Measurements from ENCODE around the gene USP30. TPM values are rescaled to one million over a fixed set of nuclear protein-coding genes. Genes with fewer than 3 reads are reported as not detected.

USP30 gene
- total RNA-seq, 2 donors from 2014 or later: 7.3 to 14.5 TPM

- WGBS, 2 donors: 81 to 90% methylated on average over 6 of the region's 6 CpGs
- DNase-seq (no peak), ATAC-seq (no peak)
- H3K4me1 ChIP-seq: no peaks in the 10 kb centered on the region
- H3K27me3 ChIP-seq: no peaks in the 10 kb centered on the region
- no peak overlapping the region for H3K27ac ChIP-seq
- H3K4me3 ChIP-seq: no peak overlapping the region
- H3K9me3 ChIP-seq: no peaks in the 10 kb centered on the region
- intact Hi-C loops (cut with DNase I): no loop called here
- TF ChIP-seq POLR2A (IDR thresholded peaks at IDR 0.05): no peak
- no peak for TF ChIP-seq CTCF (IDR thresholded peaks at IDR 0.05)
- H3K36me3 ChIP-seq (replicated peaks in 1 of 2; ENCODE audit: insufficient read depth in 1 of 2, low read depth in 2 of 2): no peaks in the 10 kb centered on the region
These were observed 37.2 kb upstream of the USP30 start for GRCh38 chr12:109014984-109015765.

- Histone ChIP-seq H3K27ac (no peak overlapping the region), H3K9me3 (no peaks in the 10 kb centered on the region), H3K27me3 (no peaks in the 10 kb centered on the region), H3K4me1 (peaks cover 3% of the 10 kb centered on the region), H3K36me3 (replicated peaks in 1 of 2; ENCODE audit: insufficient read depth in 1 of 2, low read depth in 2 of 2) (no peaks in the 10 kb centered on the region), H3K4me3 (no peak overlapping the region)
- WGBS, 2 donors: 52 to 68% methylated on average over 8 of the region's 8 CpGs
- no peak for DNase-seq
- no peak for TF ChIP-seq CTCF (IDR thresholded peaks at IDR 0.05)
- TF ChIP-seq POLR2A (IDR thresholded peaks at IDR 0.05): no peak
- intact Hi-C loops (cut with DNase I): no loop called here
- ATAC-seq: no peak
These were observed 36.4 kb upstream of the USP30 start for GRCh38 chr12:109016016-109016415.

DNA sequence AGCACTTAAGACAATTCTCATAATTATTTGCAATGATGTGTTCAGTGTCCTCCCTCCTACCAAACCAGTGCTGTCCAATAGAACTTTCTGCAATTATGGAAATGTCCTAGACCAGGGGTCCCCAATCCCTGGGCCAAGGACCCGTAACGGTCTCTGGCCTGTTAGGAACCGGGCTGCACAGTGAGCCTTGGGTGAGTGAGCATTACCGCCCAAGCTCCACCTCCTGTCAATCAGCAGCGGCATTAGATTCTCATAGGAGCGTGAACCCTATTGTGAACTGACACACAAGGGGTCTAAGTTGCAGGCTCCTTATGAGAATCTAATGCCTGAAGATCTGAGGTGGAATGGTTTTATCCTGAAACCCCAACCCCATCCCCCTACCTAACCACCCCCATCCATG lies 35.4 kb upstream of the USP30 start:
- DNase-seq (no peak), ATAC-seq (no peak)
- Histone ChIP-seq H3K27me3 (no peaks in the 10 kb centered on the region), H3K4me3 (no peak overlapping the region), H3K9me3 (no peaks in the 10 kb centered on the region), H3K36me3 (replicated peaks in 1 of 2; ENCODE audit: insufficient read depth in 1 of 2, low read depth in 2 of 2) (no peaks in the 10 kb centered on the region), H3K27ac (no peak overlapping the region), H3K4me1 (peaks cover 4% of the 10 kb centered on the region)
- no peak for TF ChIP-seq POLR2A (IDR thresholded peaks at IDR 0.05)
- TF ChIP-seq CTCF (IDR thresholded peaks at IDR 0.05): no peak
- 62 to 69% methylated on average over 6 of the region's 6 CpGs for WGBS, 2 donors
- intact Hi-C loops (cut with DNase I): no loop called here

DNA sequence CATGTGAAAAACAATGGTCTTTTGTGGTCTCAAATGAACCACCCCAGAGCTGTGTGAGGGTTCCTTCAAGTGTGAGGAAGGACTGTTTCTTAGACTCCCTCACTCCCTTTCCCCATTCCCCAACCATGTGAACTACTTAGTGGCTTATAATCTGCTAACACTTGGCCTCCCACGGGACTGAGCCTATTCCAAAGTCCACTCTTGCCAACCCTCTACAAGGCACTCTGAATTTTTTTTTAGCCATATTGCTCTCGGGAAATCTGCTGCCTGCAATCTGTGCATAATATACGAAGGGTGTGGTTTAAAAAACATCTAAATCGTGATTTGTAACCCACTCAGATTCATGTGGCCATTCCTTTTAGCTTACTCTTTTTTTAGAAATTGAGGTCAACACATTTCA lies 34.1 kb upstream of the USP30 start:
- 36 to 49% methylated on average over 4 of the region's 4 CpGs for WGBS, 2 donors
- no peak for TF ChIP-seq POLR2A (IDR thresholded peaks at IDR 0.05)
- no peak for TF ChIP-seq CTCF (IDR thresholded peaks at IDR 0.05)

More for the DNA sequence above, 34.1 kb upstream of the USP30 start:
- Histone ChIP-seq H3K9me3 (no peaks in the 10 kb centered on the region), H3K27ac (no peak overlapping the region), H3K4me1 (peaks cover 4% of the 10 kb centered on the region), H3K36me3 (replicated peaks in 1 of 2; ENCODE audit: insufficient read depth in 1 of 2, low read depth in 2 of 2) (no peaks in the 10 kb centered on the region), H3K27me3 (no peaks in the 10 kb centered on the region), H3K4me3 (no peak overlapping the region)
- ATAC-seq: no peak
- intact Hi-C loops (cut with DNase I): no loop called here
- no peak for DNase-seq

All from body of pancreas (tissue), 4 donors.